ENCODE measurements around the gene TOGARAM2.

GRCh38 chr2:28991460-28991859 is 10.4 kb downstream of the TOGARAM2 start:
- TF ChIP-seq CTCF (IDR thresholded peaks at IDR 0.05) (no peak), ZFX (IDR thresholded peaks at IDR 0.05; ENCODE audit: borderline replicate concordance) (no peak)

Data from 22Rv1 (cell line).